ENCODE results near the gene TRMT11. TPM values are rescaled to one million over a fixed set of nuclear protein-coding genes. Genes with fewer than 3 reads are reported as not detected.

Gene TRMT11
- total and polyA plus RNA-seq, 2 of the 13 experiments (the other 11 are each of a cell fraction or from before 2014, with no cell fraction given): 42.2 to 81.9 TPM

- TF ChIP-seq ZNF605 (CRISPR knock-in tag; IDR thresholded peaks at IDR 0.05) (peak; percentile 99), MBD4 (IDR thresholded peaks at IDR 0.05; ENCODE audit: borderline replicate concordance, low read length) (no peak), ZNF777 (CRISPR knock-in tag; IDR thresholded peaks at IDR 0.05) (peak; percentile 92), HOXA5 (CRISPR knock-in tag; IDR thresholded peaks at IDR 0.05) (peak; percentile 78; the same call in 1 of the 2 replicates), ZC3H13 (CRISPR knock-in tag; IDR thresholded peaks at IDR 0.05) (peak; percentile 94), KAT2B (IDR thresholded peaks at IDR 0.05; ENCODE audit: borderline replicate concordance, low read depth, low read length) (no peak), ZNF589 (CRISPR knock-in tag; conservative IDR thresholded peaks at IDR 0.05) (peak; percentile 76; the same call in 1 of the 2 replicates), PHF21A (CRISPR knock-in tag; IDR thresholded peaks at IDR 0.05) (peak; percentile 92; the same call in 1 of the 2 replicates), CEBPZ (IDR thresholded peaks at IDR 0.05; ENCODE audit: low read length) (no peak), SIN3B (IDR thresholded peaks at IDR 0.05; ENCODE audit: low read length) (no peak; the same call in 1 of the 2 replicates), NCOA1 (CRISPR knock-in tag; IDR thresholded peaks at IDR 0.05) (peak; percentile 27; the same call in 1 of the 2 replicates), ZNF558 (CRISPR knock-in tag; IDR thresholded peaks at IDR 0.05; ENCODE audit: borderline replicate concordance) (peak; percentile 98), ZNF781 (CRISPR knock-in tag; IDR thresholded peaks at IDR 0.05; ENCODE audit: borderline replicate concordance, not compliant biosample characterization) (peak; percentile 95), PTBP1 (IDR thresholded peaks at IDR 0.05; ENCODE audit: low read depth, low read length, poor library complexity, severe bottlenecking) (no peak), SOX5 (CRISPR knock-in tag; IDR thresholded peaks at IDR 0.05; ENCODE audit: borderline replicate concordance) (peak; percentile 39; the same call in 1 of the 2 replicates), SYNCRIP (IDR thresholded peaks at IDR 0.05; ENCODE audit: insufficient read depth, low read depth, low read length) (no peak), ZBTB25 (CRISPR knock-in tag; IDR thresholded peaks at IDR 0.05) (peak; percentile 48), WIZ (CRISPR knock-in tag; IDR thresholded peaks at IDR 0.05) (no peak), CAMTA2 (CRISPR knock-in tag; IDR thresholded peaks at IDR 0.05; ENCODE audit: borderline replicate concordance) (no peak), ZNF883 (CRISPR knock-in tag; IDR thresholded peaks at IDR 0.05; ENCODE audit: not compliant biosample characterization) (peak; percentile 97), SOX6 (IDR thresholded peaks at IDR 0.05) (no peak), SOX6 (CRISPR knock-in tag; IDR thresholded peaks at IDR 0.05) (peak; percentile 55; the same call in 1 of the 2 replicates)
- TF ChIP-seq, protein P1, sequence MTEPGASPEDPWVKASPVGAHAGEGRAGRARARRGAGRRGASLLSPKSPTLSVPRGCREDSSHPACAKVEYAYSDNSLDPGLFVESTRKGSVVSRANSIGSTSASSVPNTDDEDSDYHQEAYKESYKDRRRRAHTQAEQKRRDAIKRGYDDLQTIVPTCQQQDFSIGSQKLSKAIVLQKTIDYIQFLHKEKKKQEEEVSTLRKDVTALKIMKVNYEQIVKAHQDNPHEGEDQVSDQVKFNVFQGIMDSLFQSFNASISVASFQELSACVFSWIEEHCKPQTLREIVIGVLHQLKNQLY (CRISPR knock-in tag; IDR thresholded peaks at IDR 0.05): peak; percentile 56; the same call in 1 of the 2 replicates
- TF ChIP-seq, protein P2, sequence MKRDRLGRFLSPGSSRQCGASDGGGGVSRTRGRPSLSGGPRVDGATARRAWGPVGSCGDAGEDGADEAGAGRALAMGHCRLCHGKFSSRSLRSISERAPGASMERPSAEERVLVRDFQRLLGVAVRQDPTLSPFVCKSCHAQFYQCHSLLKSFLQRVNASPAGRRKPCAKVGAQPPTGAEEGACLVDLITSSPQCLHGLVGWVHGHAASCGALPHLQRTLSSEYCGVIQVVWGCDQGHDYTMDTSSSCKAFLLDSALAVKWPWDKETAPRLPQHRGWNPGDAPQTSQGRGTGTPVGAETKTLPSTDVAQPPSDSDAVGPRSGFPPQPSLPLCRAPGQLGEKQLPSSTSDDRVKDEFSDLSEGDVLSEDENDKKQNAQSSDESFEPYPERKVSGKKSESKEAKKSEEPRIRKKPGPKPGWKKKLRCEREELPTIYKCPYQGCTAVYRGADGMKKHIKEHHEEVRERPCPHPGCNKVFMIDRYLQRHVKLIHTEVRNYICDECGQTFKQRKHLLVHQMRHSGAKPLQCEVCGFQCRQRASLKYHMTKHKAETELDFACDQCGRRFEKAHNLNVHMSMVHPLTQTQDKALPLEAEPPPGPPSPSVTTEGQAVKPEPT (CRISPR knock-in tag; IDR thresholded peaks at IDR 0.05; ENCODE audit: low read depth): 0 out of 2 replicates have a peak, but pooled peaks have one; percentile 58
These were observed at the start of gene TRMT11 (continued) for GRCh38 chr6:125986301-125987025.

Data from HepG2 (cell line).